Kidney capillary endothelial cell (primary cell): Measurements from ENCODE around the gene PDCD6IP.
"Not testable (repeated sequence)": the region's sequence is repeated elsewhere in the genome, so short reads cannot be mapped to it uniquely, and the experiment has no call there.

Experiments used
- DNase-seq: peaks from one replicate; pipeline ENCODE4 v3.0.0-alpha.2; 2018; ENCODE audit warnings: low spot score

Gene PDCD6IP

GRCh38 chr3:33798418-33799201 is at the start of gene PDCD6IP:
Gene PDCD6IP (plus strand): TSS chr3:33798630. CDS start chr3:33798729, 99 bp downstream.
- DNase-seq = peak; percentile 90

GRCh38 chr3:33749546-33750210 is 48.8 kb upstream of the PDCD6IP start:
- no peak for DNase-seq

- DNase-seq = no peak
These were observed 48.2 kb upstream of the PDCD6IP start for GRCh38 chr3:33750211-33750548.

- DNase-seq = no peak
These were observed 47.1 kb upstream of the PDCD6IP start for GRCh38 chr3:33751336-33751735.

- DNase-seq = not testable (repeated sequence)
These were observed 44.0 kb upstream of the PDCD6IP start for GRCh38 chr3:33754391-33754790.

- DNase-seq = no peak
These were observed 40.1 kb upstream of the PDCD6IP start for GRCh38 chr3:33758281-33758680.

GRCh38 chr3:33758864-33759263 is 39.6 kb upstream of the PDCD6IP start:
- DNase-seq = no peak

GRCh38 chr3:33768578-33769330 is 29.7 kb upstream of the PDCD6IP start:
- DNase-seq = no peak

- no peak for DNase-seq
These were observed 24.8 kb upstream of the PDCD6IP start for GRCh38 chr3:33773637-33774036.

- no peak for DNase-seq
These were observed 23.1 kb upstream of the PDCD6IP start for GRCh38 chr3:33775363-33775762.

- no peak for DNase-seq
These were observed 20.4 kb upstream of the PDCD6IP start for GRCh38 chr3:33777996-33778395.

GRCh38 chr3:33779751-33780150 is 18.7 kb upstream of the PDCD6IP start:
- DNase-seq = no peak

GRCh38 chr3:33781413-33781812 is 17.0 kb upstream of the PDCD6IP start:
- not testable (repeated sequence) for DNase-seq

GRCh38 chr3:33786565-33787327 is 11.7 kb upstream of the PDCD6IP start:
- no peak for DNase-seq

- DNase-seq = peak; percentile 60
These were observed 11.0 kb upstream of the PDCD6IP start for GRCh38 chr3:33787328-33788009.

GRCh38 chr3:33789183-33789954 is 9.1 kb upstream of the PDCD6IP start:
- DNase-seq = no peak

- no peak for DNase-seq
These were observed 8.3 kb upstream of the PDCD6IP start for GRCh38 chr3:33790091-33790490.

- DNase-seq = no peak
These were observed 6.8 kb upstream of the PDCD6IP start for GRCh38 chr3:33791477-33792166.

- DNase-seq = no peak
These were observed 6.1 kb upstream of the PDCD6IP start for GRCh38 chr3:33792167-33792892.
